B cell (primary cell): ENCODE data around the gene MED16. TPM values are rescaled to one million over a fixed set of nuclear protein-coding genes. Genes with fewer than 3 reads are reported as not detected.
"Not testable (repeated sequence)": the region's sequence is repeated elsewhere in the genome, so short reads cannot be mapped to it uniquely, and the experiment has no call there.

Experiments used
- ATAC-seq: fragments of 200-7000 bp; cut with Tn5 transposase; one replicate; pipeline ENCODE4 v1.10.0; 2021; ENCODE audit warnings: low read depth, mild to moderate bottlenecking, moderate number of reproducible peaks, moderate library complexity
- CTCF ChIA-PET: fragments of 350-600 bp; sonication (Branson Sonifier 250); formaldehyde crosslinking; loops from one replicate; lab custom pipeline; 2021; ENCODE audit warnings: antibody characterized with exemption, inconsistent platforms; lab: Charles Lee
- POLR2A ChIA-PET: fragments of 350-600 bp; sonication (Branson Sonifier 250); formaldehyde crosslinking; loops from one replicate; lab custom pipeline; 2021; ENCODE audit warnings: antibody characterized with exemption; lab: Charles Lee
- DNase-seq: peaks from one replicate; pipeline ENCODE4 v3.0.0; 2013
- H2AFZ ChIP-seq: 2 replicates; pipeline ENCODE4 v1.6.1; 2012; ENCODE audit warnings: mild to moderate bottlenecking, low read depth, low read length; ENCODE audit not compliant: insufficient read depth, poor library complexity, severe bottlenecking
- H3K27ac ChIP-seq, 2 donors: 1 replicate in 1 of 2; 2 replicates in 1 of 2; pipeline ENCODE4 v1.5.1; 2012 to 2013; ENCODE audit warnings: low read length in 2 of 2, mild to moderate bottlenecking in 2 of 2, moderate library complexity in 1 of 2
- H3K27me3 ChIP-seq, 4 experiments: fragments of 200-600 bp in 1 of 4; sonication (generic) in 1 of 4; replicated peaks in 1 of 4; 1 replicate in 2 of 4; 2 replicates in 2 of 4; pipeline versions ENCODE4 v1.6.1 to v1.7.0; 2013 to 2016; ENCODE audit warnings: low read length in 3 of 4, mild to moderate bottlenecking in 2 of 4, mixed read lengths in 1 of 4, moderate library complexity in 1 of 4; ENCODE audit not compliant: insufficient read depth in 4 of 4, control insufficient read depth in 3 of 4; ENCODE audit errors: control extremely low read depth in 1 of 4
- H3K36me3 ChIP-seq, 2 experiments: replicated peaks in 1 of 2; 1 replicate in 1 of 2; 2 replicates in 1 of 2; pipeline versions ENCODE4 v1.6.1 to v1.7.1; 2013; ENCODE audit warnings: low read length in 1 of 2; ENCODE audit not compliant: insufficient read depth in 2 of 2, control insufficient read depth in 1 of 2; ENCODE audit errors: control extremely low read depth in 1 of 2, extremely low read depth in 1 of 2
- H3K4me1 ChIP-seq, 2 donors: fragments of 200-600 bp in 1 of 2; sonication (generic) in 1 of 2; 1 replicate in 1 of 2; 2 replicates in 1 of 2; pipeline versions ENCODE4 v1.5.1 to v1.6.1; 2013 to 2017; ENCODE audit warnings: low read length in 2 of 2; ENCODE audit not compliant: control insufficient read depth in 2 of 2, insufficient read depth in 2 of 2
- H3K4me2 ChIP-seq: replicated peaks from 2 replicates; pipeline ENCODE3; 2012; ENCODE audit warnings: mild to moderate bottlenecking, low read depth, low read length; ENCODE audit not compliant: poor library complexity, severe bottlenecking
- H3K4me3 ChIP-seq, 5 experiments: fragments of 200-600 bp in 1 of 5; sonication (generic) in 1 of 5; 1 replicate in 3 of 5; 2 replicates in 2 of 5; pipeline versions ENCODE4 v1.5.1 to v1.7.0; 2011 to 2016; ENCODE audit warnings: low read length in 4 of 5, mild to moderate bottlenecking in 4 of 5, low read depth in 2 of 5, control low read depth in 1 of 5, moderate library complexity in 1 of 5; ENCODE audit not compliant: insufficient read depth in 1 of 5; ENCODE audit errors: control extremely low read depth in 1 of 5, extremely low read depth in 1 of 5
- H3K79me2 ChIP-seq: fragments of 200-600 bp; sonication (generic); one replicate; pipeline ENCODE4 v1.6.0; 2016; ENCODE audit warnings: low read length; ENCODE audit not compliant: control insufficient read depth, insufficient read depth
- H3K9ac ChIP-seq: fragments of 200-600 bp; sonication (generic); 2 replicates; pipeline ENCODE4 v1.6.1; 2017; ENCODE audit warnings: mild to moderate bottlenecking, low read length, moderate library complexity
- H3K9me3 ChIP-seq, 3 donors: one replicate each; pipeline versions ENCODE4 v1.6.1 to v1.7.1; 2013; ENCODE audit warnings: low read length in 2 of 3; ENCODE audit not compliant: control insufficient read depth in 2 of 3, insufficient read depth in 1 of 3; ENCODE audit errors: control extremely low read depth in 1 of 3
- H4K20me1 ChIP-seq: 2 replicates; pipeline ENCODE4 v1.6.0; 2012; ENCODE audit warnings: mild to moderate bottlenecking, low read length; ENCODE audit not compliant: insufficient read depth, control insufficient read depth, poor library complexity, severe bottlenecking
- H3K27ac Mint-ChIP-seq: one replicate; pipeline ENCODE4 v1.8.0; 2021; ENCODE audit warnings: mixed read lengths
- H3K27me3 Mint-ChIP-seq: one replicate; pipeline ENCODE4 v1.8.0; 2021; ENCODE audit warnings: mixed read lengths
- H3K4me1 Mint-ChIP-seq: one replicate; pipeline ENCODE4 v1.8.0; 2021; ENCODE audit warnings: mixed read lengths
- H3K4me3 Mint-ChIP-seq: one replicate; pipeline ENCODE4 v1.8.0; 2021; ENCODE audit warnings: mixed read lengths
- H3K9me3 Mint-ChIP-seq: one replicate; pipeline ENCODE4 v1.8.0; 2022; ENCODE audit warnings: mixed read lengths; ENCODE audit not compliant: insufficient read depth
- CTCF ChIP-seq: fragments of 200-600 bp; IDR thresholded peaks from one replicate; pipeline ENCODE4 v1.8.0; 2022; ENCODE audit warnings: antibody characterized with exemption, mild to moderate bottlenecking
- EZH2 ChIP-seq: IDR thresholded peaks from 2 replicates; pipeline ENCODE4 v1.6.1; 2012; ENCODE audit warnings: borderline replicate concordance, low read depth, mild to moderate bottlenecking, moderate library complexity, low read length; ENCODE audit not compliant: insufficient read depth, poor library complexity, severe bottlenecking
- WGBS: methylation state at CpG from one replicate; pipeline ENCODE4 v1.1.5; 2013; ENCODE audit warnings: missing lambda C conversion rate; ENCODE audit not compliant: insufficient coverage; 5-methylcytosine and 5-hydroxymethylcytosine counted together
- intact Hi-C: fragments of 100-400 bp; cut with micrococcal nuclease; formaldehyde crosslinking; loops from one replicate; pipeline ENCODE4 v1.10.0; 2022
- polyA plus RNA-seq: library from polyadenylated mRNA; depleted of rRNA; stranded (reverse); fragments of >200 nt; gene quantifications from 2 replicates; pipeline ENCODE4 v1.2.3, GENCODE V29; 2012
- total RNA-seq, 2 donors: library from RNA; stranded (reverse); fragments of 120-200 nt in 1 of 2; gene quantifications; 1 replicate in 1 of 2; 2 replicates in 1 of 2; pipeline versions ENCODE4 v1.2.3 to v1.2.4, GENCODE V29; 2013 to 2022

Gene MED16
- total and polyA plus RNA-seq, 2 donors (not counting 1 experiment from before 2014, with no cell fraction given) = 85.0 to 85.3 TPM

- H3K4me3 ChIP-seq = peak overlapping the region in 3 of 5 experiments; percentile 76 to 91 (median 79)
- peak overlapping the region; percentile 68 to 98 for H3K27ac ChIP-seq
- DNase-seq = peak; percentile 55
- ChIA-PET POLR2A (interaction anchor here (3.8 kb wide), 1 partner anchor 15 kb away, joined by 56 read pairs; no protein-coding TSS in a partner anchor), CTCF (interaction anchor here (1.7 to 2.6 kb wide), 3 partner anchors 27 to 34 kb away, joined by 4 to 17 read pairs (median 4); no protein-coding TSS in a partner anchor)
- 81% methylated on average over 34 of the region's 50 CpGs for WGBS
- not testable (repeated sequence) for H3K9me3 Mint-ChIP-seq, H2AFZ ChIP-seq, H3K27me3 Mint-ChIP-seq, H3K27me3 ChIP-seq, ATAC-seq, H3K9me3 ChIP-seq
- peak overlapping the region; percentile 90 for H3K9ac ChIP-seq
- H3K4me2 ChIP-seq = peak overlapping the region; percentile 92
- H3K4me1 ChIP-seq = peaks cover 5 to 38% of the 10 kb centered on the region in 2 donors
- H3K36me3 ChIP-seq = peaks cover 0 to 28% of the 10 kb centered on the region in 2 experiments
- peaks cover 31% of the 10 kb centered on the region for H3K79me2 ChIP-seq
- H3K4me1 Mint-ChIP-seq = peaks cover 17% of the 10 kb centered on the region
- intact Hi-C loops = loop anchor here (2.0 kb wide), 1 partner anchor 29 kb away; no protein-coding TSS in a partner anchor
- H4K20me1 ChIP-seq = peaks cover 21% of the 10 kb centered on the region
- peak overlapping the region; percentile 77 for H3K27ac Mint-ChIP-seq
- peak overlapping the region; percentile 78 for H3K4me3 Mint-ChIP-seq
Observed at GRCh38 chr19:891421-892200, 1.4 kb downstream of the MED16 start.

GRCh38 chr19:890831-891230 lies 2.2 kb downstream of the MED16 start:
- no peak overlapping the region for H3K4me3 ChIP-seq

More at GRCh38 chr19:890831-891230, 2.2 kb downstream of the MED16 start:
- Histone ChIP-seq H3K27ac (no peak overlapping the region), H3K4me1 (peaks cover 5 to 38% of the 10 kb centered on the region in 2 donors), H3K9ac (no peak overlapping the region), H3K79me2 (peaks cover 35% of the 10 kb centered on the region), H3K36me3 (peaks cover 0 to 31% of the 10 kb centered on the region in 2 experiments), H3K27me3 (no peaks in the 10 kb centered on the region), H4K20me1 (peaks cover 24% of the 10 kb centered on the region), H3K4me2 (no peak overlapping the region), H2AFZ (no peak overlapping the region), H3K9me3 (no peaks in the 10 kb centered on the region)
- DNase-seq (no peak), ATAC-seq (no peak)
- Mint-ChIP-seq H3K4me3 (peak overlapping the region; percentile 73), H3K27me3 (no peaks in the 10 kb centered on the region), H3K9me3 (no peaks in the 10 kb centered on the region), H3K27ac (peak overlapping the region; percentile 59), H3K4me1 (peaks cover 17% of the 10 kb centered on the region)
- ChIA-PET POLR2A (interaction anchor here (0.6 kb wide), 1 partner anchor 15 kb away, joined by 4 read pairs; no protein-coding TSS in a partner anchor), CTCF (no interaction called here)
- over 99% methylated on average over 17 of the region's 18 CpGs for WGBS
- intact Hi-C loops = no loop called here
- TF ChIP-seq EZH2 (no peak), CTCF (no peak)
